ENCODE measurements around the gene LMOD3. TPM values are rescaled to one million over a fixed set of nuclear protein-coding genes. Genes with fewer than 3 reads are reported as not detected.

The LMOD3 gene
- total RNA-seq, 1 experiment from 2014 or later = not detected

GRCh38 chr3:69143612-69144011 lies 21.2 kb upstream of the LMOD3 start:
- CTCF ChIA-PET = interaction anchor here (0.5 kb wide), 1 partner anchor 70 kb away, joined by 5 read pairs; no protein-coding TSS in a partner anchor
- TF ChIP-seq CTCF (IDR thresholded peaks at IDR 0.05; ENCODE audit: unreplicated experiment) = no peak
- Mint-ChIP-seq H3K27ac (ENCODE audit: unreplicated experiment) (peak overlapping the region; percentile 94), H3K27me3 (ENCODE audit: unreplicated experiment) (no peaks in the 10 kb centered on the region), H3K4me3 (ENCODE audit: low read depth, unreplicated experiment) (no peak overlapping the region), H3K4me1 (ENCODE audit: low read depth, unreplicated experiment) (peaks cover 23% of the 10 kb centered on the region), H3K36me3 (ENCODE audit: insufficient read depth, unreplicated experiment) (peaks cover 5% of the 10 kb centered on the region), H3K9me3 (ENCODE audit: low read depth, unreplicated experiment) (no peaks in the 10 kb centered on the region)
- intact Hi-C loops (cut with micrococcal nuclease; ENCODE audit: unreplicated experiment) = no loop called here
- DNase-seq = peak; percentile 4
- BruUV-seq (replicated peaks) = no TSS peak

GRCh38 chr3:69142797-69143454 lies 20.5 kb upstream of the LMOD3 start:
- Mint-ChIP-seq H3K27me3 (ENCODE audit: unreplicated experiment) (no peaks in the 10 kb centered on the region), H3K27ac (ENCODE audit: unreplicated experiment) (peak overlapping the region; percentile 94), H3K9me3 (ENCODE audit: low read depth, unreplicated experiment) (no peaks in the 10 kb centered on the region), H3K36me3 (ENCODE audit: insufficient read depth, unreplicated experiment) (peaks cover 5% of the 10 kb centered on the region), H3K4me3 (ENCODE audit: low read depth, unreplicated experiment) (no peak overlapping the region), H3K4me1 (ENCODE audit: low read depth, unreplicated experiment) (peaks cover 23% of the 10 kb centered on the region)
- no peak for DNase-seq
- no TSS peak for BruUV-seq (replicated peaks)
- CTCF ChIA-PET = no interaction called here
- TF ChIP-seq CTCF (IDR thresholded peaks at IDR 0.05; ENCODE audit: unreplicated experiment) = no peak
- intact Hi-C loops (cut with micrococcal nuclease; ENCODE audit: unreplicated experiment) = no loop called here

- no peak for TF ChIP-seq CTCF (IDR thresholded peaks at IDR 0.05; ENCODE audit: unreplicated experiment)
- Mint-ChIP-seq H3K27ac (ENCODE audit: unreplicated experiment) (no peak overlapping the region), H3K4me3 (ENCODE audit: low read depth, unreplicated experiment) (no peak overlapping the region), H3K27me3 (ENCODE audit: unreplicated experiment) (no peaks in the 10 kb centered on the region), H3K9me3 (ENCODE audit: low read depth, unreplicated experiment) (no peaks in the 10 kb centered on the region), H3K4me1 (ENCODE audit: low read depth, unreplicated experiment) (peaks cover 23% of the 10 kb centered on the region), H3K36me3 (ENCODE audit: insufficient read depth, unreplicated experiment) (peaks cover 5% of the 10 kb centered on the region)
- BruUV-seq (replicated peaks) = no TSS peak
- no peak for DNase-seq
- CTCF ChIA-PET = no interaction called here
- intact Hi-C loops (cut with micrococcal nuclease; ENCODE audit: unreplicated experiment) = no loop called here
These were observed 19.7 kb upstream of the LMOD3 start for GRCh38 chr3:69142090-69142489.

- peak overlapping the region; percentile 9 for H3K27ac Mint-ChIP-seq (ENCODE audit: unreplicated experiment)
- H3K4me1 Mint-ChIP-seq (ENCODE audit: low read depth, unreplicated experiment) = peaks cover 23% of the 10 kb centered on the region
- TF ChIP-seq CTCF (IDR thresholded peaks at IDR 0.05; ENCODE audit: unreplicated experiment) = no peak
- BruUV-seq (replicated peaks) = no TSS peak
- no peak overlapping the region for H3K4me3 Mint-ChIP-seq (ENCODE audit: low read depth, unreplicated experiment)
- H3K9me3 Mint-ChIP-seq (ENCODE audit: low read depth, unreplicated experiment) = no peaks in the 10 kb centered on the region
- no peaks in the 10 kb centered on the region for H3K27me3 Mint-ChIP-seq (ENCODE audit: unreplicated experiment)
- H3K36me3 Mint-ChIP-seq (ENCODE audit: insufficient read depth, unreplicated experiment) = peaks cover 5% of the 10 kb centered on the region
- intact Hi-C loops (cut with micrococcal nuclease; ENCODE audit: unreplicated experiment) = no loop called here
- CTCF ChIA-PET = no interaction called here
- no peak for DNase-seq
These were observed 18.9 kb upstream of the LMOD3 start for GRCh38 chr3:69141313-69141712.
